GM12875 (cell line): ENCODE results near the gene NCBP2L.

ENCODE experiments used
- H3K4me3 ChIP-seq: one replicate; pipeline ENCODE4 v1.5.1; 2011; ENCODE audit warnings: low read depth, low read length, control low read depth
- TF ChIP-seq, protein P1 (sequence below): IDR thresholded peaks from 2 replicates; pipeline ENCODE4 v1.5.1; 2011; ENCODE audit warnings: low read depth, mild to moderate bottlenecking, control low read depth, inconsistent platforms, low read length, moderate library complexity, borderline replicate concordance; ENCODE audit not compliant: insufficient read depth

NCBP2L gene

GRCh38 chrX:107840971-107841370, 63.4 kb downstream of the NCBP2L start:
- H3K4me3 ChIP-seq: no peak overlapping the region
- TF ChIP-seq, protein P1, sequence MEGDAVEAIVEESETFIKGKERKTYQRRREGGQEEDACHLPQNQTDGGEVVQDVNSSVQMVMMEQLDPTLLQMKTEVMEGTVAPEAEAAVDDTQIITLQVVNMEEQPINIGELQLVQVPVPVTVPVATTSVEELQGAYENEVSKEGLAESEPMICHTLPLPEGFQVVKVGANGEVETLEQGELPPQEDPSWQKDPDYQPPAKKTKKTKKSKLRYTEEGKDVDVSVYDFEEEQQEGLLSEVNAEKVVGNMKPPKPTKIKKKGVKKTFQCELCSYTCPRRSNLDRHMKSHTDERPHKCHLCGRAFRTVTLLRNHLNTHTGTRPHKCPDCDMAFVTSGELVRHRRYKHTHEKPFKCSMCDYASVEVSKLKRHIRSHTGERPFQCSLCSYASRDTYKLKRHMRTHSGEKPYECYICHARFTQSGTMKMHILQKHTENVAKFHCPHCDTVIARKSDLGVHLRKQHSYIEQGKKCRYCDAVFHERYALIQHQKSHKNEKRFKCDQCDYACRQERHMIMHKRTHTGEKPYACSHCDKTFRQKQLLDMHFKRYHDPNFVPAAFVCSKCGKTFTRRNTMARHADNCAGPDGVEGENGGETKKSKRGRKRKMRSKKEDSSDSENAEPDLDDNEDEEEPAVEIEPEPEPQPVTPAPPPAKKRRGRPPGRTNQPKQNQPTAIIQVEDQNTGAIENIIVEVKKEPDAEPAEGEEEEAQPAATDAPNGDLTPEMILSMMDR: no peak

DNA sequence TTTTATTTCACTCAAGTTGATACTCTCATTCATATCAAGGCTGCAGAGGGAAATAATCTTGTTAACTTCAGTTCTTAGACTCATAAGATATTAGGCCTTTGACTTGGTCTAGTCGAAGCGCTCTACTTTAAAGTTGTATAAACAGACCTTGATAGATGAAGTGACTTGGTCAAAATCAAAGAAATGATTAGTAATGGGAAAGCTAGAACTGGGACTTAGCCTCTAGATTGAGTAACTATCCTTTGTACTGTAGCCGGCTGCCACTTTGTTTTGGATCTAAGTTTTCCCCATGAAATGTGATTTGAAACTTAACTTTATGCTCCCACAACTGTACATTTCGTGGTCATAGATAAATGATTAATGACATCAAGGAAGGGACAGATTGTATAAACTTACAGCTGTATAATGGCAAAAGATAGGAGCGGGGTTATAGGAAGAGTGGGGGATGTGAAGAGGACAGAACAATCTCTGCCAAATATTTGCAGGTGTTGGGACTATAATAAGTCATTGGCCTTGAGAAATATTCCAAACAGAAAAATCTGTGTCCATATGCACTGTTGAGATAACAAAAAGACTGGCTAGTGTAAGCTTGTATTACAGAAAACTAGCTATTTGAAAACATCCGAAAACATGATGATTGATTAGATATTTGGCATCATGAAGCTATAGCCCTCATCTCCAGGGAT, 65.3 kb downstream of the NCBP2L start:
- no peak overlapping the region for H3K4me3 ChIP-seq
- TF ChIP-seq, protein P1: no peak
